ENCODE data around the gene CLIC1. TPM values are rescaled to one million over a fixed set of nuclear protein-coding genes. Genes with fewer than 3 reads are reported as not detected.
A peak's percentile ranks its signal among the peaks of the same experiment; 100 is the strongest.

CLIC1 gene
- total and polyA plus RNA-seq, 2 experiments from 2014 or later = 576 to 784 TPM

- H3K9me3 ChIP-seq (ENCODE audit: low read depth) = no peaks in the 10 kb centered on the region
- H3K27me3 ChIP-seq (replicated peaks; ENCODE audit: insufficient read depth) = no peaks in the 10 kb centered on the region
- no peaks in the 10 kb centered on the region for H3K79me2 ChIP-seq (ENCODE audit: insufficient read depth)
- H3K27ac ChIP-seq = no peak overlapping the region
- DNase-seq = no peak
- H2AFZ ChIP-seq = no peak overlapping the region
- H3K4me1 ChIP-seq (ENCODE audit: insufficient read depth) = peaks cover 9% of the 10 kb centered on the region
- no peak overlapping the region for H3K9ac ChIP-seq
- H3K9me2 ChIP-seq (ENCODE audit: insufficient read depth) = no peaks in the 10 kb centered on the region
- H3F3A ChIP-seq (ENCODE audit: insufficient read depth) = no peaks in the 10 kb centered on the region
- TF ChIP-seq EZH2phosphoT487 (IDR thresholded peaks at IDR 0.05; ENCODE audit: insufficient read depth, low read depth) (no peak), EZH2 (IDR thresholded peaks at IDR 0.05; ENCODE audit: insufficient read depth, poor library complexity, severe bottlenecking) (no peak)
- WGBS, 2 experiments (ENCODE audit: low coverage in 1 of 2, low lambda C conversion rate in 2 of 2, missing lambda C conversion rate in 2 of 2) = 83 to 88% methylated on average over 9 of the region's 9 CpGs
- H4K20me1 ChIP-seq (ENCODE audit: insufficient read depth) = no peaks in the 10 kb centered on the region
- no peak overlapping the region for H3K4me2 ChIP-seq (ENCODE audit: unreplicated experiment)
- no peaks in the 10 kb centered on the region for H3K36me3 ChIP-seq (ENCODE audit: low read depth)
- H3K4me3 ChIP-seq = no peak overlapping the region
- in situ Hi-C loops (cut with MboI) = no loop called here
Measured at GRCh38 chr6:31765559-31765909, 29.2 kb upstream of the CLIC1 start.

DNA sequence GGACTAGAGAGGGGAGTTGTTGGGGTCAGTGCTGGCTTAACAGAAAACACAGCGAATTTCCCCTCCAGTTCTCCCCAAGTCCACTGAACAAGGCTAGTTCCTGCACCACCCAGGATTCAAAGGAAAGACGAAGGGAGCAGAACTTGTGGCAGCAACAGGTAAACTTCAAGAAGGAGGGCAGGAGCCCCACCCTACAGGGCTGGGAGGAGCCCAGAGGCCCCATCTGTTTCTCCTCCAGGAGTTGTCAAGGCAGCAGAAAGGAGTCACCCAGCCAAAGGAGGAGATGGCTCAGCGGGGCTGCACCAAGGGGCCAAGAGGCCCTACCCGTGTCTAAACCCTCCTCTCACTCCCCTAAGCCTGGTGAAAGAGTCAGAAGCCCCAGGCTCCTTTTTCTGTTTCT lies 27.9 kb upstream of the CLIC1 start:
- in situ Hi-C loops (cut with MboI) = no loop called here

GRCh38 chr6:31763619-31763940 lies 27.2 kb upstream of the CLIC1 start:
- Histone ChIP-seq H4K20me1 (ENCODE audit: insufficient read depth) (no peaks in the 10 kb centered on the region), H3K9me3 (ENCODE audit: low read depth) (no peaks in the 10 kb centered on the region), H3K27ac (no peak overlapping the region), H3K27me3 (replicated peaks; ENCODE audit: insufficient read depth) (no peaks in the 10 kb centered on the region), H2AFZ (no peak overlapping the region), H3F3A (ENCODE audit: insufficient read depth) (no peaks in the 10 kb centered on the region), H3K36me3 (ENCODE audit: low read depth) (no peaks in the 10 kb centered on the region), H3K4me3 (no peak overlapping the region), H3K4me1 (ENCODE audit: insufficient read depth) (peaks cover 9% of the 10 kb centered on the region), H3K4me2 (ENCODE audit: unreplicated experiment) (no peak overlapping the region), H3K79me2 (ENCODE audit: insufficient read depth) (no peaks in the 10 kb centered on the region), H3K9ac (0 out of 2 replicates have a peak overlapping the region, but pooled peaks have one; percentile 15), H3K9me2 (ENCODE audit: insufficient read depth) (no peaks in the 10 kb centered on the region)
- WGBS, 2 experiments (ENCODE audit: low coverage in 1 of 2, low lambda C conversion rate in 2 of 2, missing lambda C conversion rate in 2 of 2) = 0 to 14% methylated on average over 1 of the region's 1 CpG
- in situ Hi-C loops (cut with MboI) = no loop called here
- DNase-seq = peak; percentile 69
- TF ChIP-seq EZH2phosphoT487 (IDR thresholded peaks at IDR 0.05; ENCODE audit: insufficient read depth, low read depth) = no peak
- TF ChIP-seq EZH2 (IDR thresholded peaks at IDR 0.05; ENCODE audit: insufficient read depth, poor library complexity, severe bottlenecking) = no peak

More for the DNA sequence above, 27.9 kb upstream of the CLIC1 start:
- H3K4me1 ChIP-seq (ENCODE audit: insufficient read depth) = peaks cover 9% of the 10 kb centered on the region
- no peak for DNase-seq
- H3K9me3 ChIP-seq (ENCODE audit: low read depth) = no peaks in the 10 kb centered on the region
- H3K27ac ChIP-seq = no peak overlapping the region
- no peaks in the 10 kb centered on the region for H3K36me3 ChIP-seq (ENCODE audit: low read depth)
- TF ChIP-seq EZH2 (IDR thresholded peaks at IDR 0.05; ENCODE audit: insufficient read depth, poor library complexity, severe bottlenecking) (no peak), EZH2phosphoT487 (IDR thresholded peaks at IDR 0.05; ENCODE audit: insufficient read depth, low read depth) (no peak)
- no peaks in the 10 kb centered on the region for H4K20me1 ChIP-seq (ENCODE audit: insufficient read depth)
- H3K4me3 ChIP-seq = no peak overlapping the region
- no peaks in the 10 kb centered on the region for H3K9me2 ChIP-seq (ENCODE audit: insufficient read depth)
- no peak overlapping the region for H2AFZ ChIP-seq
- H3K9ac ChIP-seq = no peak overlapping the region
- WGBS, 2 experiments (ENCODE audit: low coverage in 1 of 2, low lambda C conversion rate in 2 of 2, missing lambda C conversion rate in 2 of 2) = 90 to 95% methylated on average over 3 to 4 of the region's 4 CpGs
- H3F3A ChIP-seq (ENCODE audit: insufficient read depth) = no peaks in the 10 kb centered on the region
- no peaks in the 10 kb centered on the region for H3K79me2 ChIP-seq (ENCODE audit: insufficient read depth)
- H3K27me3 ChIP-seq (replicated peaks; ENCODE audit: insufficient read depth) = no peaks in the 10 kb centered on the region
- no peak overlapping the region for H3K4me2 ChIP-seq (ENCODE audit: unreplicated experiment)

DNA sequence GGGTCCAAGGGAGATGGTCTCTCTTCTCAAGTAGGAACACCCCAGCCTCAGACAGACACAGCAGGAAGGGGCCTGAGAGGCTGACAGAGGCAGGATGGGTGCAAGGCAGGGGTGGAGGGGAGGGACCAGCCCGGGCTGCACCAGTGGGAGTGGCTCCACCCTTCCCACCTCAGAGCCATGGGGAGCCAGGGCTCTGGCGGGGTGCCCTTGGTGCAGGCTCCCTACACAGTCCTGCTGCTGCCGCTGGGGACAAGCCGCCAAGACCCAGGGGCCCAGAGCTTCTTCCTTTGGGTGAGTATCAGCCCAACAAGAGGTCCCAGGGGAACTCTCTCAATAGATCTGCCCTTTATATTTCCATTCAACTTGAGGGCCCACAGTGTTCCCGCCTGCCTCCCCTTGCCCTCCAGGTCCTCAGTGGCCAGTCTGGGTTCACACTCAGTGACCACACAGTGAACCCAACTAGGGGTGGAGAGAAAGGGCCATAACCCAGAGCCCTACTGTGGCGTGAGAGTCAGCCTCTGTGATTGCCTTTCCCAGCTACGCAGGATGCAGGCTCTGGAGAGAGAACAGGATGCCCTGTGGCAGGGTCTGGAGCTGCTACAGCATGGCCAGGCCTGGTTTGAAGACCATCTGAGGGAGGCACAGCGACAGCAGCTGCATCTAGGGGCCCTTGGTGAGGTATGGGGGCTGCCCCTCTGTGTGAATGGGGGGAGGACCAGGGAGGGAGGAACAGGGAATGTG lies 26.7 kb upstream of the CLIC1 start:
- in situ Hi-C loops (cut with MboI) = no loop called here
- DNase-seq = no peak
- no peaks in the 10 kb centered on the region for H3K36me3 ChIP-seq (ENCODE audit: low read depth)
- 0 out of 2 replicates have a peak overlapping the region, but pooled peaks have one; percentile 15 for H3K9ac ChIP-seq
- H3K9me2 ChIP-seq (ENCODE audit: insufficient read depth) = no peaks in the 10 kb centered on the region
- H3F3A ChIP-seq (ENCODE audit: insufficient read depth) = no peaks in the 10 kb centered on the region
- H3K27me3 ChIP-seq (replicated peaks; ENCODE audit: insufficient read depth) = no peaks in the 10 kb centered on the region
- 85 to 88% methylated on average over 7 to 8 of the region's 8 CpGs for WGBS, 2 experiments (ENCODE audit: low coverage in 1 of 2, low lambda C conversion rate in 2 of 2, missing lambda C conversion rate in 2 of 2)
- no peaks in the 10 kb centered on the region for H4K20me1 ChIP-seq (ENCODE audit: insufficient read depth)
- no peak for TF ChIP-seq EZH2 (IDR thresholded peaks at IDR 0.05; ENCODE audit: insufficient read depth, poor library complexity, severe bottlenecking)
- TF ChIP-seq EZH2phosphoT487 (IDR thresholded peaks at IDR 0.05; ENCODE audit: insufficient read depth, low read depth) = no peak
- H3K79me2 ChIP-seq (ENCODE audit: insufficient read depth) = no peaks in the 10 kb centered on the region
- H3K4me3 ChIP-seq = no peak overlapping the region
- no peak overlapping the region for H3K4me2 ChIP-seq (ENCODE audit: unreplicated experiment)
- peaks cover 9% of the 10 kb centered on the region for H3K4me1 ChIP-seq (ENCODE audit: insufficient read depth)
- no peaks in the 10 kb centered on the region for H3K9me3 ChIP-seq (ENCODE audit: low read depth)
- no peak overlapping the region for H2AFZ ChIP-seq
- no peak overlapping the region for H3K27ac ChIP-seq
